D341Med (cell line): ENCODE data around the gene CLEC3A.
"Not testable (repeated sequence)": the region's sequence is repeated elsewhere in the genome, so short reads cannot be mapped to it uniquely, and the experiment has no call there.

Experiments
- DNase-seq: peaks from one replicate; pipeline ENCODE4 v3.0.0; 2012; ENCODE audit warnings: low spot score

Gene CLEC3A, protein sequence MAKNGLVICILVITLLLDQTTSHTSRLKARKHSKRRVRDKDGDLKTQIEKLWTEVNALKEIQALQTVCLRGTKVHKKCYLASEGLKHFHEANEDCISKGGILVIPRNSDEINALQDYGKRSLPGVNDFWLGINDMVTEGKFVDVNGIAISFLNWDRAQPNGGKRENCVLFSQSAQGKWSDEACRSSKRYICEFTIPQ

DNA sequence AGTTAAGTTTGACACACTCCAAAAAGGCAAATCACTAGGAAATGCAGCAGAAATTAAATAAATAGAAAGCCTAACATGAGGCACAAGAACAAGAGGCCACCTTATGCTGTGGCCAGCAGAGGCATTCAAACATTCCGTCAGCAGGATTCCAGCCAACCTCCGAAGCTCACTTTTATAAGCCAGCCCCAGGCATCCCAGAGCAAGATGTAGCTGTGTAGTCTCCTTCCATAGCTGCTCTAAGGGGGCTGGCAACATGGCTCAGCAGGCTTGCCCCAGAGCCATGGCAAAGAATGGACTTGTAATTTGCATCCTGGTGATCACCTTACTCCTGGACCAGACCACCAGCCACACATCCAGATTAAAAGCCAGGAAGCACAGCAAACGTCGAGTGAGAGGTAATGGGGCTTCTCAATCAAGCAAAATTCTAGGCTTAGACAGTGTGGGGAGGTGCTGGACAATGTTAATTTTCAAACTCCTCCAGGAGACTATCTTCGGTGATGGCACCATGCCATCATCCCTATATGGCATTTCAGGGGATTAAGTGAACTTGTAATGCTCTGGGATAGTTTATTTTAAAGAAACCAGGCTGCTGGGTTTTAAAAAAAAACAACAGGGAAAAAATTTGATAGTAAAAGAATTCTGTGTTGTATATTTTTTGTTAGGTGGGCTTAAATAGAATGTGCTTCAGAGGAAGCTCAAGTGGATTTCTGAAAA, at the start of gene CLEC3A:
Gene CLEC3A, plus strand, starts transcription at position 202 of the 714 bp plus-strand sequence. Its CDS starts 79 bp downstream, at position 281.
- no peak for DNase-seq

DNA sequence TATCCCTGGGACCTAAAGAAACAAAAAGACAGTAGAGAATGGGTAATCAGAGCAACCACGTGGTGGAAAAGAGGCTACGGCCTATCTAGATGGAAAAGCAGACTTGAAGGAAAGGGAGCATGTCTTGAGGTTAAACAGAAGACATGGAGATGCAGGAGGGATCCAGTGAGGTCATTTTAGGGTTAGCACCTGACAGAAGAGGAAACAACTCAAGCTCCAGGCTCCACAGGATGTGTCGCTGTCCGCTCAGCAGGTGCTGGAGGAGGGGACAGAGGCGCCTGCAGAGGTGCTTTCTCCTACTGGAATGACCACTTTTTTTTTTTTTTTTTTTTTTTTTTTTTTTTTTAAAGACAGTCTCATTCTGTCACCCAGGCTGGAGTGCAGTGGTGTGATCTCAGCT, 47.5 kb upstream of the CLEC3A start:
- no peak for DNase-seq

DNA sequence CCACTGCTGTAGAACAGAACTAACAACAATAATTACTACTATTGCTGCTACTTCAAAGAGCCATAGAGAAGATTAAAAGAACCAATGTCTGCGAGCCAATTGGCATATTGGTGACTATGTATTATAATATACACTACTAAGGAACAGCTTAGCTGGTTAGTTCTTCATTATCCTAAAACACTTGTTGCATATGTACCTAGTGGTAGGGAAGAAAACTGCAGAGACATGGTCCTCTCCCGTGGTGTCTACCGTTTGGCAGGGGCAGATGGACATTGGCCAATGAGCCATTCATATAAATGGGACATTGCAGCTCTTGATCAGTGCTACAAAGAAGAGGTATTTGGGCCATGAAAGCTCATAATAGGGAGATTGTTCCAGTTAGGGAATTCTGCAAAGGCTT, 46.4 kb upstream of the CLEC3A start:
- no peak for DNase-seq

DNA sequence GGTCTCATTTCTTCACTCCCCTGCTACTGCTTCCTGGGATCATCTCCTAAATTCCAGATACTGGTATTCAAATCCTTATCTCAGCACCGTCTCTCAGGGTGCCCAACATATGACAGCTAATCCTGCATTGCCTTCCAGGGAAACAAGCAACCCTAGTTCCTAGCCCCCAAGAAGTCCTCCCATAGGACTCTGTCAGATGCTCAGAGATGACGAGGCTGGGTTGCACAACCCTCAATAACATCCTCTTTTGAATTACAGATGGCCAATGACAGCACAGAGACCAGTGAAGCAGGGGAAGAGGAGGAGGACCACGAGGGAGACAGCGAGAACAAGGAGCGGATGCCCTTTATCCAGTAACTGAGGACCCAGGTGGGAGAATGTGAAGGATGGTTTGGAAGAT, 45.0 kb upstream of the CLEC3A start:
- DNase-seq = no peak

DNA sequence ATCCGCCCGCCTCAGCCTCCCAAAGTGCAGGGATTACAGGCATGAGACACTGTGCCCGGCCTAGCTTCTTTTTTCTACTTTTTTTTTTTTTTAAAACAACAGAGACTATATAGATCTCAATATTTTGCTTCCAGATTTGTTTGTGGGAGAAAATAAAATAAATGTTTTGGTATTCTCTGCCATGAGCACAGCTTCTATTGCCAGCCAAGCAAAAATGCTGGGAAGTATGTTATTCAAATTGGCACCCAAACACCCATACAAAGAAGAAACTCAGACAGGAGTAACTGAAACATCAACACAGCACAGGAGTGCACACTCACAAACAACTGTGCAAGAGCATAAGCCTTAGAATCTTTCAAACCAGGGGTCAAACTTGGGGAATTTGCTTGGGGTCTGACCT, 37.2 kb upstream of the CLEC3A start:
- no peak for DNase-seq

DNA sequence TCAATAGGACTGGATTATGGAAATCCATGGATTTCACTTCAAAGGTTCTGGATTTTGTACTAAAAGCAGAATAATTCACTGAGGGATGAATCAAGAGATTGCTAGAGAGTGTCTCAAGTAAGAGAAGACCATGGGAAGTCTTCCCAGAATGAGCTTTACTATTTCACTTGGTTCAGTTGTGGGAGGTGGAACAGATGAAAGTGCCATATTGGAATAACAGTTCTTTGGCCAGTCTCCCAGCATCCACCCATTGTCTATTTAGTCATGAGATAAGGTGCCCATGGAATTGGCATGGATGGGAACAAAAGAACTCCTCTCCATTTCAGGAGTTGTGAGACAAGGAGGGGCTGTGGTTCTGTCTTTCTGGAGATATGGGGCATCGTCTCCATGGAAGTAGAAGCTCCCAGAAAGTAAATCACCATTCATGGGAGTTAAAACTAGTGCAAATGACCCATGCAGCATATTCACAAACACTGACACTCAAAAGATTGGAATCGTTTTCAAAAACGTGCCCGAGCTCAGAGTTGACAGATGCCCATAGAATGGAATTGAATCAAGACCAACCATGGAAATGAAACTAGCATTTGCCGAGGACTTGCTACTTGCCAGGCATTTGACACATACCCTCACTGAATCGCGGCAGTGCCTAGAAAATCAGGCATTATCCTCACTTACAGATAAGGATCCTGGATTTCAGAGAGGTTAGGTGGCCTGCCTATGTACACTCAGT, 36.2 kb upstream of the CLEC3A start:
- DNase-seq = no peak

DNA sequence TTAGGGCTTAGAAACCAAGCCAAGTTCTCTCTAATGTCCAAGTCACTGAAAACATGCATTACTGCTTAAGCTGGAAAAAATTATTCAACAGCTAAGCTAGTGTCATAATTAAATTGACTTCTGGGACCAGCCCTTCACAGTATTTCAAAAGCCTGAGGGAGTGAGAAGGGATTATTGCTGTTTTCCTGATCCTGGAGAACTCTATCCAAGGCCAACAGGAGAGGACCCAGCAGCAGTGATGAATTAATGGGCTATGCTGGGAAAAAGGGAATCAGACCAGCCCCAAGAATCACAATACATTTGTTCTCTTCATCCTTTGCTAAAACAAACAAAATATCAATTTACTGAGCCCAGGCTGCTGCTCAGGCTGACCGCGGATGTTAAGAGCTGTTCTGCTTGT, 34.5 kb upstream of the CLEC3A start:
- peak; percentile 46 for DNase-seq

DNA sequence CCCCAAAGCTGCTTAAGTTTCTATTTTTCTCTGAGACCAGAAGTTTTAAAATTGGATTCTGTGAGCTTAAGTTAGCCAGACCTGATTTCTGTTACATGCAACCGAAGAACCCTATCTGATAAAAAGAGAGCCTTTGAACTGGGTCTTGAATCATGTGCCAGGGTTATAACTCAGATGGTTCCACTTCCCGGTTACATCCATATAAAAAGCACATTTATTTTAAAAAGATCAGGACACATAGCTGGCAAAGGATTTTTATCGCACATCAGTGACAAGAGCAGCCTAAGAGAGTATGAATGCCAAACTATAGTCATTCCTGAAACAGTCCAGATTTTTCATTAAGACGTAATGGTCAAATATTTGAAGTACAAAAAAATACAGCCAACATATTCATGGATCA, 32.5 kb upstream of the CLEC3A start:
- no peak for DNase-seq

DNA sequence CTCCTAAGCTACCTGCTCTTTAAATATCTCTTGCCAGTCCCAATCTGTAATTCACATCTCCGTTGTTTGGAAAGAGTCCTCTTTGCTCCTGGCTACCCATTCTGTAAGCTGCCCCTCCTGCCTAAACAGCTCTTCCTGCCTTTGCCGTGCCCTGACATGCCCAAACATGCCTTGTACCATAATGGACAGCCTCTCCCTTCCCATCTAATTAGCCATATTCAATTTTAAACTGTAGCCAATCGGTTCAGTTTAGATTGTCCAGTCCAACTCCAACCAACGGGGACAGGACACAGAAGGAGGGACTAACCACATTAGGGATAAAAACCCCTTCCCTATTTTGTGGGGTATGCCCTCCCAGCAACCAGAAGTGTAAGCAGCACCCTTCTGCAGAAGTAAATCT, 30.6 kb upstream of the CLEC3A start:
- no peak for DNase-seq

DNA sequence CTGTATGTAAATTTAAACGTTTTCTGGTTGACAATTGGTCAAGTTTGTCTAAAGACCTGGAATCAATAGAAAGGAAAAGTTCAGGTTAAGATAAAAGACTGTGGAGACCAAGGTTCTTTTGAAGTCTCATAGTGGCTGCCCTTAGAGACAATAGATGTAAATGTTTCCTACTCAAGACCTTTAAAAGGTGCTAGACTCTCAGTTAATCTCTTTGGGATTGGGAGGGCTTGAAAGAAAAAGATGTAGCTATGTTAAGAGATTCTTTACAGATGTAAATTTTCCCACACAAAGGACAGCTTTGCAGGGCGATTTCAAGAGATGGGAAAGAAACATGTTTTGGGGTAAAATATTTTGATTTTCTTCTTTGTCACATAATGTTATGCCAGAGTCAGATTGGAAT, 30.0 kb upstream of the CLEC3A start:
- not testable (repeated sequence) for DNase-seq

DNA sequence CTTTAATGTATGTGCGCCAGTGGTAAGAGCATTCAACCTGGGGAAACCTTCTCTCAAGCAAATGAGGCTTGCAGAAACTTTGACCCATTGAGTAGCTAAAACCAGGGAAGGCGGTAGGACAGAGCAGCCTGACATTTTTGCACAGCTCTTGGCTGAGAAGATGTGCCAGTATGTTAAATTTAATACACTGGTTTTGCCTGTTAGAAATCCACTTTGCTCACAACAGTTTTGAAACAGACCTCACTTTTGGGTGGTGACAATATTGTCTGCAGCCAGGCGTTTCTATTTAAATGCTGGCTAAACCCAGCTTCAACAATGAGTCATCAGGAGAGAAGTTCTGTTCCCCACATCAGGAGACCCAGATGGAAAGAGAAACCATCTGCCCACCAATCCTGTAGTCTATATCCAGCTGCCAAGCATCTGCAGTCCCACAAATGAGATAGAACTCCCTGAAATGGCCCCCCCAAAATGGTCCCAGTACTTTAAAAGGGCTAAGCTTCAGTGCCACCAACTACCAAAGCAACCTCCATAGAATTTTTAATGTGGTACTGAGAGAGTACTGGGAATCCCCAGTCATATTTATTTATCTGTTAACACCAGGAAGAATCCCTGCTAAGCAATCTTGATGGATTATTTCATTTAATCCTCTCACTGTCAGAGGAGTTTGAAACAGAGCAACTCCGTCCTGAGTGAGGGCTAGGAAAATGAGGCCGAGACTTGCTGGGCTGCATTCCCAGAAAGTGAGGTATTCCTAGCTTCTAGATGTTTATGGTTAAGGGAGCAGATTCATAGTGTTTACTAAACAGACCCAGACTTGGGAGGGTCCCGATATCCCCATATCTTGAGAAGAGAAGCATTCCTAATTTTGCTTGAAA, 29.0 kb upstream of the CLEC3A start:
- peak; percentile 34 for DNase-seq

DNA sequence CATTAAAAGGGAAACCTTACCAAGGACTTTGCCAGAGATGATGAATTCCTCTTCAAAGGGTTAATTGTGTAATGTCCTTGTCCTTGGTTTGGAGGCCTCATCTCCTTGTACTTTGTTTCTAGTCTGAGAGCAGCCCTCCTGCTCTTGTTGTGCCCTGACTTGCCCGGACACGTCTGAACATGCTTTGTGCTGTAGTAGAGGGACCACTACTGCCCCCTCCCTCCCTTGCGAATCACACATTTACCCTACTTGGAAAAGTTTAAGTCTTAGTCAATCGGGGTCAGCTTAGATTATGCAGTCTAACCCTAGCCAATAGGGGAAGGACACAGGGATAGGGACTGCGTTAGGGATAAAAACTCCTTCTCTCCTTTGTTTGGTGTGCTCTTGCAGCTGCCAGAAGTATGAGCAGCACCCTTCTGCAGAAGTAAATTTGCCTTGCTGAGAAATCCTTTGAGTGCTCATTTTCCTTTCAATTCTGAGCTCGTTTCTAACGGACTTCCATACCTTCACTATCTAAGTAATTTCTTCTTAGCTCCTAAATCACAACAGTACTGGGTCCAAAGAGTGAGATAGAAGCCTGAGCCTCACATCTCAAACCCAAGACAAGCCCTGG, 26.4 kb upstream of the CLEC3A start:
- no peak for DNase-seq

DNA sequence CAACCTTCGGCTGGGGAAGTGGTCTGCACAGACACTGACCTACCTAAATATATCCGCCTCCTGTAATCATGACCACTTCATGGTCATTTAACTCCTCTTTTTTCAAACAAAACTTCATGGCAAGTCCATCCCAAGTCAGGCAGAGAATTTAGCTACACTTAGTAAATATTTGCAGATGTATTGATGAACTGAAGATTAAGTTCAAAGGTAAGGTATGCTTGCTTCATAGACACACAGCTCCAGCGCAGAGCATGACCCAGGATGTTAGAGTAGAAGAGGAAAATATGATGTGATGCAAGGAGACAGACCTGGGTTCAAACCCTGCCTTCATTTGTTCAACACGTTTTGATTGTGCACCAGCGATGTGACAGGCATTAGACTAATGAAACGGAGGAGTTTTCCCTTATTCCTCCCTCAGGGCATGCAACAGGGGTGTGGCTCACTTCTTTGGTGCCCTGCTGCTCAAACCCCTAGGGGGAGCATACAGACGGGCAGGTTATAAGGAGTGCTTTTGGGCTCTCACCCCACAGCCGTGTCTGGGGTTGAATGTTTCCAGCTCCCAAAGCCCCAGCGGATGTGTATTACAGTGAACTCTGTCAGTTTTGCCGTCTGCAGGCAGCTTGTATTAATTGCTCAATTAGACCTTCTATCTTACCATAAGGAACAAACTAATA, 23.9 kb upstream of the CLEC3A start:
- no peak for DNase-seq

DNA sequence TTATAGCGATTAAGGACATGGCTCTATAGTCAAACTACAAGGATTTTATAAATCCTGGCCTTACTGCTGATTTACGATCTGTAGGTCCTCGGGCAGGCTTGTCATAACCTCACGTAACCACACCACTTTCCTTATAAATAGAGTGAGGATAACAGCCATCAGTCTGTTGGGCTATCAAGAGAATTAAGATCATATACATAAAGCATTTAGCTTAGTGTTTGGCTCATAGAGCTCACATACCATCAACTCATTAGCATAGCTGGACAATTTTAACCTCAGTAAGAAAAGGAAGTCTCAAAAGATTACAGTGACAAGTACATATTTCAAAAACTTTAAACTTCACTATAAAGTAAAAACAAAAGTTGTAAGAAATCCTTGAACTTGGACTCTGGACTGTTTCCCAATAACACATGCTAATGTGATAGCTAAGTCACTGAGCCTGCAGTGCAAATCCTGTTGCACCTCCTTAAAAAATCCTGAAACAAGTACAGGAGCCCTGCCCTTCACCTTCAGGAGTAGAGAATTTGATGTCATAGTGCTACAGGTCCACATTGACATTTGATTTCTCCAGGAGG, 20.8 kb upstream of the CLEC3A start:
- DNase-seq = no peak

DNA sequence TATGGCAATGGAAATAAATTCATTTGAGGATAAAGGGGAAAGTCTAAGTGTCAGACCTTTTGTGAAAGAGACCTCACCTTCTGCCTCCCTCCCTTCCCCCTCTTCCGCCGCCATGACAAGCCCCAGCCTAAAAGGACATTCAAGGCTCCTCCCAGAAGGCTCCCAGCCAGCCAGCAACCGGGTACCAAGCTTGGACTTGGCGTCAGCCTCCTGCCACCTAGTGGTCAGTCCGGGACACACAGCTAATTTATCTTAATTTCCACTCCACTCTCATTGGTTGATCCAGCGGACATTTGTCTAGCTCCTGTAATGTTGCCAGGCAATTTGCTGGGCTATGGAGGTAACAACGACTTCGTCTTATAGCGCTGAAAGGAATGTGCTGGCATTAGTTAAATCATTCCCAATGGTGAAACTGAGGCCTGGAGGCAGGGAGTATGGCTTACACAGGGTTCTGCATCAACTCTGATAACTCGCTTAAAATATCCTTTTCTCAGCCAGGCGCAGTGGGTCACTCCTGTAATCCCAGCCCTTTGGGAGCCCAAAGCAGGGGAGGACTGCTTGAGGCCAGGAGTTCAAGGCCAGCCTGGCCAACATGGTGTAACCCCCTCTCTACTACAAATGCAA, 19.3 kb upstream of the CLEC3A start:
- peak; percentile 87 for DNase-seq

DNA sequence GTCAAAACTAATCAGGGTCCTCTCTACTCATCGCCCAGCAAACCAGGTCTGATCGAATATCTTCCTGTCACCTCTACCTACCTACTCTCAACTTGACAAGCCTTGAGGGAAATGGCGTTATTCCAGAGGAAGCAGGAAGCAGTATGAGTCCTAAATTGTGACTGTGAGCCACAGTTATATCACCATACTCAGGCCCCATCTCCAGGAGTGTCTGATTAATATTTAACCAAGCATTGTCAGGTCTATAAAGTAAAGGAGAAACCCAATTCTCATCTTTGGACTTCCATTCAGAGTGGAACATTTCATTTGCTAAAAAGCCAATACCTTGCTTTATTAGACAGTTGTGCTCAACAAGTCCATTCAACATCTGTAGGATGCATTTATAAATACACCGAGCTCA, 17.8 kb upstream of the CLEC3A start:
- DNase-seq = no peak

DNA sequence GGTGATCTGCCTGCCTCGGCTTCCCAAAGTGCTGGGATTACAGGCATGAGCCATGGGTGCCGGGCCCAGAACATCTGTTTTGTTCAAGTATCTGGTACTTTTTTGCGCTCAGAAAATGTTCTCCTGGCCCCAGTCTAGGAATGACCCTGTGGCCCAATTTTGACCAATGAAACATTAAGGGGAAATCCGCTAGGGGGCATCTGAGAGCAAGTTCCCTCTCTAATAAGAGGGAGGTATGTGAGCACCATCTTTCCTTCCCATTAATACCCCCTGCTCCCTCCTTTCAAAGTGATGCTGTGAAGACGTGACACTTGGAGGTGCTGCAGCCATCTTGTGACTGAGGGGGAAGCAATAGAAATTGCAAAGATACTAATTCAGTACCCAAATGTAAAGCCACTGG, 16.5 kb upstream of the CLEC3A start:
- DNase-seq = no peak

DNA sequence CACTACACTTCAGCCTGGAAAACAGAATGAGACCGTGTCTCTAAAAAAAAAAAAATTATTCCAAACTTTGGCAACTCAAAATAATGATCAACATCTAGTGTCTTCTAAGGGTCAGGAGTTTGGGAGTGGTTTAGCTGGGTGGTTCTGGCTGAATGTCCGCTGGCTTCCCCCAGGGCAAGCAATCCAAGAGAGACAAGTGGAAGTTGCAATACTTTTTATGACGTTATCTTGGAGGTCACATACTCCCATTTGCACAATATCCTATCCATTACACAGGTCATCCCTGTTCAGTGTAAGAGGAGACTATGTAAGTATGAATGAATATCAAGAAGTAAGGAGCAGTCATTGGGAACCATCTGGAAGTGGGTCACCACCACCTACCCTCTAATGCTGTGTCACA, 15.2 kb upstream of the CLEC3A start:
- DNase-seq = no peak

DNA sequence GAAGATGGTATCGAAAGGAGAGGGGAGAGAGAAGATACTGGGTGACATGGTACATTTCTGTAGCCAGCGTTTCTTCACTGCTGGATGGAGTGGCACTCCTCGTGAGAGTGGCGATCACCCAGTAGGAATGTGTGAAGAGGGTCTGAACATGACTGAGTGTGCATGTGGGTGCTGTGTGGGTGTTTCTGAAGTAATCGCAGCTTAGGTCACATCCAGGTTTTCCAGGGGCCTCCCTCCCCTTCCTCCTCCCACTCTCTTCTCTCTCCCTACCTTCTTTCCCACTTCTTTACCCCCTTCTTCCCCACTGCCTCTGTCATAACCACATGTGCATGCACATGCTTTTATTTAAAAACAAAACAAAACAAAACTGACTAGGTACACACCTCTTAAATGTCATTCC, 1.8 kb downstream of the CLEC3A start:
- DNase-seq = no peak

DNA sequence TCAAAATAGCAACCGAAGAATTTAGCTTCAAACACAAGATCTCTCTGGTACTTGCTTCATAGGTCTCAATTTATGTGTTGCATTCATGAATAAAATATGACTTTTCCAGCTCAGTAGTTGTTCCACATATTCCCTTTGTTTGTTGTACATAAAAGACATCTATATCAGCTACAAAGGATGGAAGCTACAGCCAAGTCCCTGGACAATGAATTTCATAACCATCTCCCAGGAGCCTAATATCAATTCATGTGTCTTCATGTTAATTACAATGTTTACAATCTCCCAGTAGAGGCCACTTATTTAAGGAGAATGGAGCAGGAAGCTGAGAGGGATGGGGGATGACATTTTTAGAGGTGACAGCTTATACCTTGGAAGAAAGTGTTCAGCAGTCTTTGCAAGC, 3.3 kb downstream of the CLEC3A start:
- no peak for DNase-seq

DNA sequence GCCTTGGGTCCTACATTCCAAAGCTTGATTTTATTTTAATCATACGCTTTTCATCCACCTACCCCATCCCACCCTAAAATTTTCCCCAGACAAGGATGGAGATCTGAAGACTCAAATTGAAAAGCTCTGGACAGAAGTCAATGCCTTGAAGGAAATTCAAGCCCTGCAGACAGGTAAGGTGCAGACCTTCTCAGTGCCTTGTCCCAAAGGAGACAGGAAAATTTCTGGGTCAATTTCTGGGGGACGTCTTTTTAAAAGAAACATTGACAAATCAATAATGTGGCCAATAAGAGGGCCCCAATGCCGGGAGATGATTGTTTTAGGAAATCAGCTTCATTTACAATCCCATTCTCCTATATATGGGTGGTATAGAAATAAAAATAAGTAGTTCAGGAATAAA, 5.7 kb downstream of the CLEC3A start:
- DNase-seq = no peak
